T47D (cell line): ENCODE measurements around the gene KRTAP5-3.

ENCODE experiments used
- DNase-seq, 2 experiments: peaks; one replicate each; pipeline versions ENCODE4 v3.0.0 to v3.0.0-alpha.2; 2011 to 2012; ENCODE audit warnings: low read depth in 1 of 2, low spot score in 1 of 2
- JUND ChIP-seq: IDR thresholded peaks from 2 replicates; pipeline ENCODE4 v1.6.1; 2012; ENCODE audit warnings: low read depth
- in situ Hi-C: cut with HindIII; loops from 2 replicates; pipeline ENCODE4 v1.10.0; 2016; ENCODE audit warnings: low sequenced_read_pairs, low pct_unique_long_range_greater_than_20kb

The KRTAP5-3 gene, protein sequence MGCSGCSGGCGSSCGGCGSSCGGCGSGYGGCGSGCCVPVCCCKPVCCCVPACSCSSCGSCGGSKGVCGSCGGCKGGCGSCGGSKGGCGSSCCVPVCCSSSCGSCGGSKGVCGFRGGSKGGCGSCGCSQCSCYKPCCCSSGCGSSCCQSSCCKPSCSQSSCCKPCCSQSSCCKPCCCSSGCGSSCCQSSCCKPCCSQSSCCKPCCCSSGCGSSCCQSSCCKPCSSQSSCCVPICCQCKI

GRCh38 chr11:1608363-1608762 is at the start of gene KRTAP5-3:
Gene KRTAP5-3 (minus strand): TSS chr11:1608463. CDS start chr11:1608385, 78 bp downstream.
- TF ChIP-seq JUND = no peak
- no peak for DNase-seq
- in situ Hi-C loops = no loop called here

- in situ Hi-C loops = no loop called here
- TF ChIP-seq JUND = no peak
- no peak for DNase-seq
Measured at GRCh38 chr11:1656670-1657069, 48.4 kb upstream of the KRTAP5-3 start.

- in situ Hi-C loops = no loop called here
- TF ChIP-seq JUND = no peak
- no peak for DNase-seq
Measured at GRCh38 chr11:1656061-1656441, 47.8 kb upstream of the KRTAP5-3 start.

- in situ Hi-C loops = no loop called here
- no peak for TF ChIP-seq JUND
- no peak for DNase-seq
Measured at GRCh38 chr11:1655168-1656060, 47.2 kb upstream of the KRTAP5-3 start.

- in situ Hi-C loops = no loop called here
- no peak for TF ChIP-seq JUND
- no peak for DNase-seq
Measured at GRCh38 chr11:1654388-1655167, 46.3 kb upstream of the KRTAP5-3 start.

GRCh38 chr11:1653541-1654387 is 45.5 kb upstream of the KRTAP5-3 start:
- peak in 1 of 2 experiments; percentile 26 for DNase-seq
- no peak for TF ChIP-seq JUND
- in situ Hi-C loops = no loop called here

DNA sequence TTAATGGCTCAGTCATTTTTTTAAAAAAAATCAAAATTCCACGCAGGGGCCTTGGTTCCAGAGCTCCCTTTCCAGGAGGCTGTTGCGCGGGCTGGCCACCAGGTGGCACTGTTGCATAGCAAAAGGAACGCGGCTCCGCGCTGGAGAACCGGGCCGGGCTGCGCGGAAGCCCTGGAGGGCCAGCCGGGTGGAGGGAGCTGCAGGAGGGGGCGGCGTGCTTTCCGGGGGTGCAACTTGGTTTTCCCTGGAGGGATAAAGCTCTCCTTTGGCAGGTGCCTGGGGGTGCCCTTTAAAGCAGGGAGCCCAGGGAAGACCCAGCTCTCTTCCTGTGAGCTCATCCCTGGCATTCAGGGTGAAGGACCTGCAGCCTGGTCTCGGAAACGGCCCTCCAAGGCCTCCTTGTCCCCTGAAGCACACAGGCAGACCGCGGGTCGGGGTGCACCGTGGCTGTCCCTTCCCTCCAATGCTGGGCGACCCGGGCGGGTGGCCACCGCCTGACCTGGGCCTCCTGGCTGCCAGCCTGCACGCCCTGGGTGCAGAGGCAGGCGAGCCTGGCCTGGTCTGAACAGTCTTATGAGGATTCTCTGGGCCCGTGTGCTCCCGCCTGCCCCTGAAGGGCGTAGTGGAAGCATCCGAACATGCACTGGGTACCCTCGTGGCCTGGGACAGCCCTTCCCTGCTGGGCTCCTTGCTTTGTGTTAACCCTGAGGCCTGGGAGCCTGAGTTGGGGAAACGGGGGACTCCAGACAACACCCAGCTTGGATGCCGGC is 44.7 kb upstream of the KRTAP5-3 start:
- in situ Hi-C loops = no loop called here
- DNase-seq = peak; percentile 46 to 82
- no peak for TF ChIP-seq JUND

- in situ Hi-C loops = no loop called here
- no peak for TF ChIP-seq JUND
- DNase-seq = no peak
Measured at GRCh38 chr11:1652442-1652770, 44.1 kb upstream of the KRTAP5-3 start.

GRCh38 chr11:1652026-1652425 is 43.8 kb upstream of the KRTAP5-3 start:
- no peak for DNase-seq
- no peak for TF ChIP-seq JUND
- in situ Hi-C loops = no loop called here

DNA sequence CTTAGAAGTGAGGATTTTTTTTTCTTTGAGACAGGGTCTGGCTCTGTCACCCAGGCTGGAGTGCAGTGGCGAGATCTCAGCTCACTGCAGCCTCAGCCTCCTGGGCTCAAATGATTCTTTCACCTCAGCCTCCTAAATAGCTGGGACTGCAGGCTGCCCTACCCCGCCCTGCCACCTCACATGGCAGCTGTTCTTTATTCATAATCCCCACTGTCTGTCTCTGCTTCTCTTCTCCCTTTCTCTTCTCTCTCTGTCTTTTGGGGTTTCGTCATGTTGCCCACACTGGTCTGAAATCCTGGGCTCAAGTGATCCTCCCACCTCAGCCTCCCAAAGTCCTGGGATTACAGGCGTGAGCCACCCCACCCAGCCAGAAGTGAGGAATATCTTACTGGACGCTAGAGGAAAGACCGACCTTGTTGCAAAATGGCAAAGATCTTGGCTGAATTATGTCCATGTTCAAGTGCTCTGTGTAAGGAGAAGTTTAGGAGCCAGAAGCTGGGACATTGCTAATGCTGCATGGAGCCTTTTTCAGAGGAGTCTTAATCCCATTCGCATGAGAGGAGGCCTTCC is 43.2 kb upstream of the KRTAP5-3 start:
- no peak for TF ChIP-seq JUND
- in situ Hi-C loops = no loop called here
- DNase-seq = no peak

DNA sequence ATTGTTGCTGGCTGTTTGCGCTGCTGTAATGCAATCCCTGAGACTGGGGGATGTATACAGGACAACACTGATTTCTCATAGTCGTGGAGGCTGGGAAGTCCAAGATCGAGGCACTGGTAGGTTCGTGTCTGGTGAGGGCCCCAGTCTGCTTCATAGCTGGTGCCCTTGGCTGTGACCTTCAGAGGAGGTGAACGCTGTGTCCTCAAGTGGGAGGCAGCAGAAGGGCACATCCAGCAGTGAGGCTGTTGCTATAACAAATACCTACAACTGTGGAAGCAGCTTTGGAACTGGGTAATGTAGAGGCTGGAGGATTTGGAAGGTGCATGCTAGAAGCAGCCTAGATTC is 42.6 kb upstream of the KRTAP5-3 start:
- in situ Hi-C loops = no loop called here
- DNase-seq = no peak
- no peak for TF ChIP-seq JUND
